Progenitor cell of endocrine pancreas (in vitro differentiated cells): ENCODE results near the gene CENPH. TPM values are rescaled to one million over a fixed set of nuclear protein-coding genes. Genes with fewer than 3 reads are reported as not detected.
"Not testable (repeated sequence)": the region's sequence is repeated elsewhere in the genome, so short reads cannot be mapped to it uniquely, and the experiment has no call there.

Experiments used
- DNase-seq: peaks from one replicate; pipeline ENCODE4 v3.0.0; 2021; ENCODE audit warnings: low spot score; ENCODE audit not compliant: unreplicated experiment
- H3K27ac Mint-ChIP-seq: 2 replicates; pipeline ENCODE4 v1.8.0; 2021; ENCODE audit warnings: mild to moderate bottlenecking, moderate library complexity, mixed read lengths
- H3K27me3 Mint-ChIP-seq: 2 replicates; pipeline ENCODE4 v1.8.0; 2021; ENCODE audit warnings: mixed read lengths
- H3K36me3 Mint-ChIP-seq: 2 replicates; pipeline ENCODE4 v1.8.0; 2022; ENCODE audit warnings: mixed read lengths; ENCODE audit not compliant: insufficient read depth
- H3K4me1 Mint-ChIP-seq: 2 replicates; pipeline ENCODE4 v1.8.0; 2021; ENCODE audit warnings: low read depth, mixed read lengths
- H3K4me3 Mint-ChIP-seq: 2 replicates; pipeline ENCODE4 v1.8.0; 2021; ENCODE audit warnings: low read depth, mild to moderate bottlenecking, moderate library complexity, mixed read lengths
- H3K9me3 Mint-ChIP-seq: 2 replicates; pipeline ENCODE4 v1.8.0; 2021; ENCODE audit warnings: low read depth, mixed read lengths
- total RNA-seq: library from RNA; stranded (reverse); gene quantifications from 2 replicates; pipeline ENCODE4 v1.2.1, GENCODE V29; 2021
- TF ChIP-seq, protein P1 (sequence below): fragments of 200-600 bp; sonication (generic); IDR thresholded peaks from one replicate; pipeline ENCODE4 v1.5.0; 2021; ENCODE audit warnings: antibody characterized with exemption, mild to moderate bottlenecking; ENCODE audit not compliant: unreplicated experiment

Gene CENPH
- total RNA-seq, 1 donor from 2014 or later, result 22.2 TPM

DNA sequence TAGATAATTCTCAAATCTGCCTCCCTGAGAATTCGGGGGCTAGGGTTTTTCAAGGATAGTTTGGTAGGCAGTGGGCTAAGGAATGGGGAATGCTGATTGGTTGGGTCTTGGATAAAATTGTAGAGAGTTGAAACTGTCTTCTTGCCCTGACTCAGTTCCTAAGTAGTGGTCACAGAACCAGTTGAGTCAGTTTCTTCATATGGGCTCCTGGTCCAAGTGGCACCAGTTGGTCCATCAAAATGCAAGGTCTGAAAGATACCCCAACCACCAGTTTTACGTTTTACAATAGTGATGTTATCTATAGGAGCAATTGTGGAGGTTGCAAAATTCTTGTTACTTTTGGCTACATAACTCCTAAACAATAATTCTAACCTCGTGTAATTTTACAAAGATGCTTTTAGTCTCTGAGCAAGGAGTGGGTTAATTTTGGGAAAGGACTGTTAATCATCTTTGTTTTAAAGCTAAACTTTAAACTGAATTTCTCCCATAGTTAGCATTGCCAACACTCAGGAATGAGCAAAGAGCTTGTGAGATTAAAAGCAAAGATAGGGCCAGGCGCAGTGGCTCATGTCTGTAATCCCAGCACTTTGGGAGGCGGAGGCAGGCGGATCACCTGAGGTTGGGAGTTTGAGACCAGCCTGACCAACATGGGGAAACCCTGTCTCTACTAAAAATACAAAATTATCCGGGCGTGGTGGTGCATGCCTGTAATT is 53.0 kb downstream of the CENPH start:
- Mint-ChIP-seq H3K27ac (no peak overlapping the region), H3K4me3 (no peak overlapping the region), H3K4me1 (peaks cover 4% of the 10 kb centered on the region), H3K36me3 (peaks cover 40% of the 10 kb centered on the region), H3K27me3 (no peaks in the 10 kb centered on the region), H3K9me3 (peaks cover 21% of the 10 kb centered on the region)
- no peak for DNase-seq
- TF ChIP-seq, protein P1, sequence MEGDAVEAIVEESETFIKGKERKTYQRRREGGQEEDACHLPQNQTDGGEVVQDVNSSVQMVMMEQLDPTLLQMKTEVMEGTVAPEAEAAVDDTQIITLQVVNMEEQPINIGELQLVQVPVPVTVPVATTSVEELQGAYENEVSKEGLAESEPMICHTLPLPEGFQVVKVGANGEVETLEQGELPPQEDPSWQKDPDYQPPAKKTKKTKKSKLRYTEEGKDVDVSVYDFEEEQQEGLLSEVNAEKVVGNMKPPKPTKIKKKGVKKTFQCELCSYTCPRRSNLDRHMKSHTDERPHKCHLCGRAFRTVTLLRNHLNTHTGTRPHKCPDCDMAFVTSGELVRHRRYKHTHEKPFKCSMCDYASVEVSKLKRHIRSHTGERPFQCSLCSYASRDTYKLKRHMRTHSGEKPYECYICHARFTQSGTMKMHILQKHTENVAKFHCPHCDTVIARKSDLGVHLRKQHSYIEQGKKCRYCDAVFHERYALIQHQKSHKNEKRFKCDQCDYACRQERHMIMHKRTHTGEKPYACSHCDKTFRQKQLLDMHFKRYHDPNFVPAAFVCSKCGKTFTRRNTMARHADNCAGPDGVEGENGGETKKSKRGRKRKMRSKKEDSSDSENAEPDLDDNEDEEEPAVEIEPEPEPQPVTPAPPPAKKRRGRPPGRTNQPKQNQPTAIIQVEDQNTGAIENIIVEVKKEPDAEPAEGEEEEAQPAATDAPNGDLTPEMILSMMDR, result no peak

DNA sequence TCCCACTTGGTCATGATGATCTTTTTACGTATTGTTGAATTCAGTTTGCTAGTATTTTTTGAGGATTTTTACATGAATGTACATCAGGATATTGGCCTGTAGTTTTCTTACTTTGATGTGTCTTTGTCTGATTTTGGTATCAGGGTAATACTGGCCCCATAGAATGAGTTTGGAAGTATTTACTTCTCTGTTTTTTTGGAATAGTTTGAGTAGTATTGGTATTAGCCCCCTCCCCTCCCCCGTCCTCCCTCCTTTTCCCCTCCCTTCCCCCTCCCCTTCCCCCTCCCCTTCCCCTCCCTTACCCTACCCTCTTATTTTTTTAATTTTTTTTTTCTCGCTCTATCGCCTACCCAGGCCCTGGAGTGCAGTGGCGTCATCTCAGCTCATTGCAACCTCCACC is 55.6 kb downstream of the CENPH start:
- peaks cover 26% of the 10 kb centered on the region for H3K9me3 Mint-ChIP-seq
- H3K27ac Mint-ChIP-seq, result no peak overlapping the region
- H3K36me3 Mint-ChIP-seq, result peaks cover 39% of the 10 kb centered on the region
- no peak overlapping the region for H3K4me3 Mint-ChIP-seq
- TF ChIP-seq, protein P1, result no peak
- no peaks in the 10 kb centered on the region for H3K27me3 Mint-ChIP-seq
- no peak for DNase-seq
- no peaks in the 10 kb centered on the region for H3K4me1 Mint-ChIP-seq

DNA sequence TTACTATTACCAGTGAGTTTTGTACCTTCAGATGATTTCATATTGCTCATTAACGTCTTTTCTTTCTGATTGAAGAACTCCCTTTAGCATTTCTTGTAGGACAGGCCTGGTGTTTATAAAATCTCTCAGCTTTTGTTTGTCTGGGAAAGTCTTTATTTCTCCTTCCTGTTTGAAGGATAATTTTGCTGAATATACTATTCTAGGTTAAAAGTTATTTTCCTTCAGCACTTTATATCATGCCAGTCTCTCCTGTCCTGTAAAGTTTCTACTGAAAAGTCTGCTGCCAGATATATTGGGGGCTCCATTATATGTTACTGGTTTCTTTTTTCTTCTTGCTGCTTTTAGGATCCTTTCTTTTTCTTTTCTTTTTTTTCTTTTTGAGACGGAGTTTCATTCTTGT is 58.6 kb downstream of the CENPH start:
- no peak for DNase-seq
- H3K9me3 Mint-ChIP-seq, result peaks cover 21% of the 10 kb centered on the region
- H3K36me3 Mint-ChIP-seq, result peaks cover 26% of the 10 kb centered on the region
- TF ChIP-seq, protein P1, result no peak
- H3K4me3 Mint-ChIP-seq, result no peak overlapping the region
- H3K27me3 Mint-ChIP-seq, result no peaks in the 10 kb centered on the region
- H3K4me1 Mint-ChIP-seq, result no peaks in the 10 kb centered on the region
- no peak overlapping the region for H3K27ac Mint-ChIP-seq

DNA sequence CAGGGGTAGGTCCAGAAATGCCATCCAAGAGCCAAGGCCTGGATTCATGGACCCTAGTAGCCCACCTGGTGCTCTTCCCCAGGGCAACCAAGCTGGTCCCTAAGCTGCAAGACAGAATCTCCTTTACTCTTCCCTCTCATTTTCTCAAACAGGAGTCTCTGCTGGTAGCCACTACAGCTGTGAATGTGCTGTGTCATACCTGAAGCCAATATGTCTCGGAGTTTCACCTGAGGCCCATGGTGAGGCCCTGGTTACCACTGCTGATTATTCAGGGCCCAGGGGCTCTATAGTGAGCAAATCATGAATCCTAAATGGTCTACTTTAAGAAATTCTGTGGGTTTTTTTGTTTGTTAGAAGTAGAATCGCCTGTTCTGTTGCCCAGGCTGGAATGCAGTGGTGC is 61.2 kb downstream of the CENPH start:
- no peak for DNase-seq
- Mint-ChIP-seq H3K36me3 (peaks cover 19% of the 10 kb centered on the region), H3K4me1 (no peaks in the 10 kb centered on the region), H3K4me3 (no peak overlapping the region), H3K9me3 (peaks cover 14% of the 10 kb centered on the region), H3K27me3 (no peaks in the 10 kb centered on the region), H3K27ac (peak overlapping the region; percentile 56)
- TF ChIP-seq, protein P1, result no peak

DNA sequence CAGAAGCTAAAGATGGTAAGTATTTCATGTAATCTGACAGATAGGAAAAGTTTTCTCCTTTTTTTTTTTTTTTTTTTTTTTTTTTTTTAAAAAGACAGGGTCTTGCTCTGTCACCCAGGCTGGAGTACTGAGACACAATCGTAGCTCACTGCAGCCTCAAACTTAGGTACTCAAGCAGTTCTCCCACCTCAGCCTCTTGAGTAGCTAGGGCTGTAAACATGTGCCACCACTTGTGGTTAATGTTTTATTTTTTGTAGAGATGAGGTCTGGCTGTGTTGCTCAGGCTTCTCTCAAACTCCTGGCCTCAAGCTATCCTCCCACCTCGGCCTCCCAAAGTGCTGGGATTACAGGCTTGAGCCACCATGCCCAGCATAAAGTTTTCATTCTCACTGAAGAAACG is 63.1 kb downstream of the CENPH start:
- no peak overlapping the region for H3K4me3 Mint-ChIP-seq
- H3K36me3 Mint-ChIP-seq, result peaks cover 11% of the 10 kb centered on the region
- no peaks in the 10 kb centered on the region for H3K27me3 Mint-ChIP-seq
- no peak overlapping the region for H3K27ac Mint-ChIP-seq
- no peaks in the 10 kb centered on the region for H3K4me1 Mint-ChIP-seq
- TF ChIP-seq, protein P1, result no peak
- DNase-seq, result no peak
- H3K9me3 Mint-ChIP-seq, result peaks cover 5% of the 10 kb centered on the region

DNA sequence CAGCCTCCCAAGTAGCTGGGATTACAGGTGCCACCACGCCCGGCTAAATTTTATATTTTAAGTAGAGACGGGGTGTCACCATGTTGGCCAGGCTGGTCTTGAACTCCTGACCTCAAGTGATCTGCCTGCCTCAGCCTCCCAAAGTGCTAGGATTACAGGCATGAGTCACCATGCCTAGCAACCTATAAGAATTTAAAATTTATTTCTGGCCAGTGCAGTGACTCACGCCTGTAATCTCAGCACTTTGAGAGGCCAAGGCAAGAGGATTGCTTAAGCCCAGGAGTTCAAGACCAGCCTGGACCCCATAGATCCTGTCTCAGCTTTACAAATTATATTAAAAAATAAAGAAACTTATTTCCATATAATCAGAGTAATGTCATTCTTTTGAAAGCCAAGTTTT is 66.6 kb downstream of the CENPH start:
- not testable (repeated sequence) for DNase-seq, H3K4me3 Mint-ChIP-seq, H3K27ac Mint-ChIP-seq, H3K27me3 Mint-ChIP-seq, H3K9me3 Mint-ChIP-seq, H3K4me1 Mint-ChIP-seq
- peaks cover 12% of the 10 kb centered on the region for H3K36me3 Mint-ChIP-seq
